GM23248 (cell line): ENCODE data around the gene NAGPA.

ENCODE experiments used
- EZH2 ChIP-seq: fragments of 200-600 bp; sonication (generic); IDR thresholded peaks from 2 replicates; pipeline ENCODE4 v1.6.1; 2018; ENCODE audit warnings: antibody characterized with exemption, mild to moderate bottlenecking; ENCODE audit not compliant: insufficient read depth, poor library complexity, severe bottlenecking
- EZH2phosphoT487 ChIP-seq: fragments of 200-600 bp; sonication (generic); IDR thresholded peaks from 2 replicates; pipeline ENCODE4 v1.6.1; 2018; ENCODE audit warnings: antibody characterized with exemption, moderate library complexity, mild to moderate bottlenecking, low read depth; ENCODE audit not compliant: insufficient read depth

GRCh38 chr16:5007256-5007655, 26.5 kb downstream of the NAGPA start:
- TF ChIP-seq EZH2 (no peak), EZH2phosphoT487 (no peak)
